ENCODE measurements around the gene NR1H4. TPM values are rescaled to one million over a fixed set of nuclear protein-coding genes. Genes with fewer than 3 reads are reported as not detected.

NR1H4 gene
- total RNA-seq, 2 donors from 2014 or later: 2.2 to 20.5 TPM

- no peak overlapping the region for H3K27ac ChIP-seq
- no peak overlapping the region for H3K9ac ChIP-seq (ENCODE audit: low read depth in 2 of 2, low read length in 2 of 2)
- no peaks in the 10 kb centered on the region for H3K27me3 ChIP-seq
- no peak for TF ChIP-seq CTCF (IDR thresholded peaks at IDR 0.05)
- DNase-seq: no peak
- no peak overlapping the region for H3K4me3 ChIP-seq
- no peaks in the 10 kb centered on the region for H3K9me3 ChIP-seq
- intact Hi-C loops (cut with DNase I): no loop called here
- H3K4me1 ChIP-seq: no peaks in the 10 kb centered on the region
- H3K36me3 ChIP-seq: no peaks in the 10 kb centered on the region
Measured at GRCh38 chr12:100468126-100468525, 5.5 kb upstream of the NR1H4 start.

- intact Hi-C loops (cut with DNase I): no loop called here
- Histone ChIP-seq H3K27me3 (no peaks in the 10 kb centered on the region), H3K4me1 (no peaks in the 10 kb centered on the region), H3K27ac (no peak overlapping the region), H3K9me3 (no peaks in the 10 kb centered on the region), H3K9ac (ENCODE audit: low read depth in 2 of 2, low read length in 2 of 2) (no peak overlapping the region), H3K36me3 (no peaks in the 10 kb centered on the region), H3K4me3 (no peak overlapping the region)
- TF ChIP-seq CTCF (IDR thresholded peaks at IDR 0.05): no peak
- DNase-seq: no peak
Measured at GRCh38 chr12:100472325-100472724, 1.3 kb upstream of the NR1H4 start.

DNA sequence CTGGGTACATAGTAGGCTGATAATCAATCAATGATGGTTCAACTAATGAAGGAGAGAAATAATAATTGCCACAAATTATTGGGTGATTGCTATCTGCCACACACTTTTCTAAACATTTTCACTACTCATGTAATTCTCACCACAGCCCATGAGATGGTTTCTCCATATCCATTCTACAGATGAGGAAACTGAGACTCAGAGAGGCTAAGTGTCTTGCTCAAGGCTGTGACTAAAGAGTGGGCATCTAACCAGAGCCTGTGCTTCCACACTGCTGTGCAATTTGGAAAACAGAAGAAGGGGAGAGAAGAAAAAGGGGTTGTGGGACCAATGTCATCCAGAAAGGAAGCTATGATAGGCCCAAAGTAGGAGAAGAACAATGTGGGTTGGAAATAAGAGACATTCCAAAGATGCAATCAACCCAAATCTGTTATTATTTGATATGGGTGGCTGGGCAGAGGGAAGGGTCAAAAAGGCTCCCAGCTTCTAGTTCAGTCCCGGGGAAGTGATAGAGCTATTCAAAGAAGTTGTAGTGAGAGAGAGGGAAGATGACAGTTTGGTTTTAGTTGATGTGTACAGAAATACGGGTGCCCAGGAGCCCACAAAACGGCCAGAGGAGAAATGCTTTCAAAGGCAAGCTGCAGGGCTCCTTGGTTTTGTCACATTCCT is 483 bp upstream of the NR1H4 start:
- Histone ChIP-seq H3K9me3 (no peaks in the 10 kb centered on the region), H3K9ac (ENCODE audit: low read depth in 2 of 2, low read length in 2 of 2) (no peak overlapping the region), H3K4me1 (no peaks in the 10 kb centered on the region), H3K27ac (no peak overlapping the region), H3K36me3 (no peaks in the 10 kb centered on the region), H3K27me3 (no peaks in the 10 kb centered on the region), H3K4me3 (no peak overlapping the region)
- intact Hi-C loops (cut with DNase I): no loop called here
- no peak for DNase-seq
- TF ChIP-seq CTCF (IDR thresholded peaks at IDR 0.05): no peak

DNA sequence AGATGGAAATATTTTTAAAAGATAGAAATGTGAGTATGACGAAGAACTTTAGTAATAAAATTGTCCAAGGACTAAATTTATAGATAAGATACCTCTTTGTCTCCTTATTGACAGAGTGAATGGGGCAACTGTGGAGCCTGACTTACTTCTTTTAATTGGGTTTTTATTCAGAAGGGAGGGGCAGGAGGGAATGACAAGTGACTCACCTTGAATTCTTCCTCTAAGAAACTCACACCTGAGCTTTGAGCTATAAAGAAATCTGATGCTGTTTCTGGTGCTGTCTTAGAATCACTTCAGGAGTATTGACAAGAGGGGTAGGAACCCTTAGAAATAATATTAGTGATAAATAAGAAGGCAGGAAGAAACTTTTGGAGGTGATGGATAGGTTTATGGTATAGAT is 951 bp downstream of the NR1H4 start:
- no peak overlapping the region for H3K4me3 ChIP-seq
- H3K9me3 ChIP-seq: no peaks in the 10 kb centered on the region
- no peak for DNase-seq
- H3K4me1 ChIP-seq: no peaks in the 10 kb centered on the region
- intact Hi-C loops (cut with DNase I): no loop called here
- H3K27me3 ChIP-seq: no peaks in the 10 kb centered on the region
- no peak for TF ChIP-seq CTCF (IDR thresholded peaks at IDR 0.05)
- no peak overlapping the region for H3K27ac ChIP-seq
- H3K36me3 ChIP-seq: no peaks in the 10 kb centered on the region
- H3K9ac ChIP-seq (ENCODE audit: low read depth in 2 of 2, low read length in 2 of 2): no peak overlapping the region

GRCh38 chr12:100476013-100476751 is 2.5 kb downstream of the NR1H4 start:
- Histone ChIP-seq H3K4me3 (no peak overlapping the region), H3K27me3 (no peaks in the 10 kb centered on the region), H3K9ac (ENCODE audit: low read depth in 2 of 2, low read length in 2 of 2) (no peak overlapping the region), H3K27ac (no peak overlapping the region), H3K9me3 (no peaks in the 10 kb centered on the region), H3K36me3 (no peaks in the 10 kb centered on the region), H3K4me1 (no peaks in the 10 kb centered on the region)
- intact Hi-C loops (cut with DNase I): no loop called here
- no peak for TF ChIP-seq CTCF (IDR thresholded peaks at IDR 0.05)
- DNase-seq: no peak

All from colonic mucosa (tissue), 4 donors.